NCI-H1092 treated with DMSO at 0.1 percent for 48 hours (cell line): ENCODE measurements around the gene ABCC6.
"Not testable (repeated sequence)": the region's sequence is repeated elsewhere in the genome, so short reads cannot be mapped to it uniquely, and the experiment has no call there.

Experiments used
- DNase-seq: peaks from one replicate; lab custom pipeline; 2025; lab: John Stamatoyannopoulos, UW

The ABCC6 gene

GRCh38 chr16:16190546-16190945 is 32.7 kb downstream of the ABCC6 start:
- DNase-seq, result no peak

- DNase-seq, result no peak
These were observed 33.5 kb downstream of the ABCC6 start for GRCh38 chr16:16189842-16190241.

GRCh38 chr16:16188827-16189226 is 34.5 kb downstream of the ABCC6 start:
- DNase-seq, result no peak

- DNase-seq, result no peak
These were observed 36.5 kb downstream of the ABCC6 start for GRCh38 chr16:16186820-16187219.

GRCh38 chr16:16185095-16185494 is 38.2 kb downstream of the ABCC6 start:
- DNase-seq, result no peak

GRCh38 chr16:16184594-16184993 is 38.7 kb downstream of the ABCC6 start:
- no peak for DNase-seq

GRCh38 chr16:16183562-16183961 is 39.7 kb downstream of the ABCC6 start:
- DNase-seq, result no peak

GRCh38 chr16:16182918-16183317 is 40.4 kb downstream of the ABCC6 start:
- no peak for DNase-seq

GRCh38 chr16:16181748-16182147 is 41.5 kb downstream of the ABCC6 start:
- DNase-seq, result not testable (repeated sequence)

- no peak for DNase-seq
These were observed 44.7 kb downstream of the ABCC6 start for GRCh38 chr16:16178455-16179162.

GRCh38 chr16:16176328-16176727 is 47.0 kb downstream of the ABCC6 start:
- DNase-seq, result no peak

GRCh38 chr16:16175296-16175695 is 48.0 kb downstream of the ABCC6 start:
- DNase-seq, result no peak

- DNase-seq, result no peak
These were observed 50.3 kb downstream of the ABCC6 start for GRCh38 chr16:16172991-16173390.

- DNase-seq, result no peak
These were observed 51.9 kb downstream of the ABCC6 start for GRCh38 chr16:16171332-16171919.

- DNase-seq, result no peak
These were observed 53.7 kb downstream of the ABCC6 start for GRCh38 chr16:16169615-16170014.

GRCh38 chr16:16168431-16168830 is 54.9 kb downstream of the ABCC6 start:
- no peak for DNase-seq

- DNase-seq, result no peak
These were observed 55.4 kb downstream of the ABCC6 start for GRCh38 chr16:16167927-16168326.

- DNase-seq, result no peak
These were observed 56.3 kb downstream of the ABCC6 start for GRCh38 chr16:16166949-16167348.

- no peak for DNase-seq
These were observed 57.2 kb downstream of the ABCC6 start for GRCh38 chr16:16166085-16166484.

- no peak for DNase-seq
These were observed 59.1 kb downstream of the ABCC6 start for GRCh38 chr16:16164243-16164642.

- DNase-seq, result no peak
These were observed 59.7 kb downstream of the ABCC6 start for GRCh38 chr16:16163571-16163970.

GRCh38 chr16:16163109-16163508 is 60.2 kb downstream of the ABCC6 start:
- no peak for DNase-seq

GRCh38 chr16:16162591-16162990 is 60.7 kb downstream of the ABCC6 start:
- no peak for DNase-seq

GRCh38 chr16:16161840-16162239 is 61.5 kb downstream of the ABCC6 start:
- DNase-seq, result not testable (repeated sequence)
